ENCODE data around the gene SLC39A13. TPM values are rescaled to one million over a fixed set of nuclear protein-coding genes. Genes with fewer than 3 reads are reported as not detected.

The SLC39A13 gene
- total and polyA plus RNA-seq, 2 experiments from 2014 or later = 175 to 189 TPM

- H3K9ac ChIP-seq = no peak overlapping the region
- H3K9me3 ChIP-seq (ENCODE audit: low read depth) = no peaks in the 10 kb centered on the region
- WGBS, 2 experiments (ENCODE audit: low coverage in 1 of 2, low lambda C conversion rate in 2 of 2, missing lambda C conversion rate in 2 of 2) = 94 to 98% methylated on average over 14 to 18 of the region's 18 CpGs
- TF ChIP-seq EZH2 (IDR thresholded peaks at IDR 0.05; ENCODE audit: insufficient read depth, poor library complexity, severe bottlenecking) (no peak), EZH2phosphoT487 (IDR thresholded peaks at IDR 0.05; ENCODE audit: insufficient read depth, low read depth) (no peak)
- no peaks in the 10 kb centered on the region for H3K36me3 ChIP-seq (ENCODE audit: low read depth)
- peaks cover 10% of the 10 kb centered on the region for H3K4me1 ChIP-seq (ENCODE audit: insufficient read depth)
- H3K27me3 ChIP-seq (replicated peaks; ENCODE audit: insufficient read depth) = no peaks in the 10 kb centered on the region
- H4K20me1 ChIP-seq (ENCODE audit: insufficient read depth) = no peaks in the 10 kb centered on the region
- peaks cover 13% of the 10 kb centered on the region for H3F3A ChIP-seq (ENCODE audit: insufficient read depth)
- no peak overlapping the region for H2AFZ ChIP-seq
- no peak overlapping the region for H3K4me3 ChIP-seq
- no peak for DNase-seq
- H3K27ac ChIP-seq = no peak overlapping the region
- in situ Hi-C loops (cut with MboI) = no loop called here
- no peaks in the 10 kb centered on the region for H3K9me2 ChIP-seq (ENCODE audit: insufficient read depth)
- H3K4me2 ChIP-seq (ENCODE audit: unreplicated experiment) = no peak overlapping the region
- no peaks in the 10 kb centered on the region for H3K79me2 ChIP-seq (ENCODE audit: insufficient read depth)
Observed at GRCh38 chr11:47438721-47439120, 30.3 kb downstream of the SLC39A13 start.

- Histone ChIP-seq H2AFZ (no peak overlapping the region), H3K4me3 (no peak overlapping the region), H3K9me2 (ENCODE audit: insufficient read depth) (no peaks in the 10 kb centered on the region), H3K27me3 (replicated peaks; ENCODE audit: insufficient read depth) (no peaks in the 10 kb centered on the region), H3K79me2 (ENCODE audit: insufficient read depth) (no peaks in the 10 kb centered on the region), H3K36me3 (ENCODE audit: low read depth) (no peaks in the 10 kb centered on the region), H3F3A (ENCODE audit: insufficient read depth) (peaks cover 5% of the 10 kb centered on the region; the same call in 1 of the 2 replicates), H4K20me1 (ENCODE audit: insufficient read depth) (no peaks in the 10 kb centered on the region), H3K27ac (no peak overlapping the region), H3K4me2 (ENCODE audit: unreplicated experiment) (no peak overlapping the region), H3K9ac (no peak overlapping the region), H3K4me1 (ENCODE audit: insufficient read depth) (no peaks in the 10 kb centered on the region), H3K9me3 (ENCODE audit: low read depth) (no peaks in the 10 kb centered on the region)
- no peak for TF ChIP-seq EZH2phosphoT487 (IDR thresholded peaks at IDR 0.05; ENCODE audit: insufficient read depth, low read depth)
- TF ChIP-seq EZH2 (IDR thresholded peaks at IDR 0.05; ENCODE audit: insufficient read depth, poor library complexity, severe bottlenecking) = no peak
- WGBS, 2 experiments (ENCODE audit: low coverage in 1 of 2, low lambda C conversion rate in 2 of 2, missing lambda C conversion rate in 2 of 2) = 37 to 44% methylated on average over 2 of the region's 2 CpGs
- in situ Hi-C loops (cut with MboI) = loop anchor here (10.0 kb wide), 1 partner anchor 65 kb away; the partner anchor contains the start of gene SPI1
- no peak for DNase-seq
Observed at GRCh38 chr11:47440054-47440476, 31.7 kb downstream of the SLC39A13 start.

DNA sequence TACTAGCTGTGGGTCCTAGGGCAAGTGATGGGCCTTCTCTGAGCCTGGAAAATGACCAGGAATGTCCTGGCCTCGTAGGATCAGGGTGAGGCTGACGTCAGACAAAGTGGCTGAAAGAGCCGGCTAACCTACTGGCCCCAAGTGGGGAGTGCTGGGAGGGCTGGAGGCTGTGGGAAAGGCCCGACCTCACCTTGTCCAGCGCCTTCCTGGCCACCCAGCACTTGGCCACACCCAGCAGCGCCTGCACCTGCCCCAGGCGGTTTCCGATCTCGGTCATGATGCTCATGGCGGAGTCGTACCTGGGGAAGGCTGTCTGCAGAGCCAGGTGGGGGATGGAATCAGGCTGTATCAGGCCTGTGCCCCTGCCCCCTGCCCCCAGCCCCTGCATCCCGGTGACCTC lies 33.0 kb downstream of the SLC39A13 start:
- no peak for DNase-seq
- no peak overlapping the region for H3K4me3 ChIP-seq
- no peaks in the 10 kb centered on the region for H3K9me3 ChIP-seq (ENCODE audit: low read depth)
- H3K9ac ChIP-seq = no peak overlapping the region
- WGBS, 2 experiments (ENCODE audit: low coverage in 1 of 2, low lambda C conversion rate in 2 of 2, missing lambda C conversion rate in 2 of 2) = 80 to 81% methylated on average over 11 to 12 of the region's 12 CpGs
- no peaks in the 10 kb centered on the region for H3K27me3 ChIP-seq (replicated peaks; ENCODE audit: insufficient read depth)
- H3K79me2 ChIP-seq (ENCODE audit: insufficient read depth) = no peaks in the 10 kb centered on the region
- H4K20me1 ChIP-seq (ENCODE audit: insufficient read depth) = no peaks in the 10 kb centered on the region
- in situ Hi-C loops (cut with MboI) = loop anchor here (10.0 kb wide), 1 partner anchor 67 kb away; the partner anchor contains the start of gene SPI1
- TF ChIP-seq EZH2phosphoT487 (IDR thresholded peaks at IDR 0.05; ENCODE audit: insufficient read depth, low read depth) (no peak), EZH2 (IDR thresholded peaks at IDR 0.05; ENCODE audit: insufficient read depth, poor library complexity, severe bottlenecking) (no peak)
- H2AFZ ChIP-seq = no peak overlapping the region
- no peaks in the 10 kb centered on the region for H3K4me1 ChIP-seq (ENCODE audit: insufficient read depth)
- no peaks in the 10 kb centered on the region for H3F3A ChIP-seq (ENCODE audit: insufficient read depth)
- H3K4me2 ChIP-seq (ENCODE audit: unreplicated experiment) = no peak overlapping the region
- no peaks in the 10 kb centered on the region for H3K9me2 ChIP-seq (ENCODE audit: insufficient read depth)
- no peak overlapping the region for H3K27ac ChIP-seq
- no peaks in the 10 kb centered on the region for H3K36me3 ChIP-seq (ENCODE audit: low read depth)

DNA sequence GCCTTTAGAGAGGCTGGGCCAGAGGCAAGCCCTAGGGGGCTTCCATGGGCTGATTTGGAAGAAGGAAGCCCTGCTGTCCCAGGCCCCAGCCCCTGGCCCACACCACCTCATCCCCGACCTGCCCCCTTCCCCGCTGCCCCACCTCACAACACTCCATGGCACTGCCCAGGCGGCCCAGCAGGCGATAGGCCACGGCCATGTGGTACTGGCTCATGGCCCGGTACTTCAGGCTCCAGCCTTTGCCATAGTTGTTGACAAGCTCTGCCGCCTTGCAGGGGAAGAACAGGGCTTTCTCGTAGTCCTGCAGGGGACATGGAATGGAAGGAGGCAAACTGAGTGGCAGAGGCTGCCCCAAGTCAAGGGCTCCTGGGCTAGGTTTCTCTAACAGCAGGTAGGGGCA lies 34.1 kb downstream of the SLC39A13 start:
- WGBS, 2 experiments (ENCODE audit: low coverage in 1 of 2, low lambda C conversion rate in 2 of 2, missing lambda C conversion rate in 2 of 2) = 81 to 88% methylated on average over 8 of the region's 8 CpGs
- no peak overlapping the region for H3K27ac ChIP-seq
- H3K36me3 ChIP-seq (ENCODE audit: low read depth) = no peaks in the 10 kb centered on the region
- no peaks in the 10 kb centered on the region for H4K20me1 ChIP-seq (ENCODE audit: insufficient read depth)
- no peak overlapping the region for H3K4me3 ChIP-seq
- in situ Hi-C loops (cut with MboI) = loop anchor here (10.0 kb wide), 1 partner anchor 68 kb away; the partner anchor contains the start of gene SPI1
- no peaks in the 10 kb centered on the region for H3K4me1 ChIP-seq (ENCODE audit: insufficient read depth)
- no peaks in the 10 kb centered on the region for H3K9me2 ChIP-seq (ENCODE audit: insufficient read depth)
- no peaks in the 10 kb centered on the region for H3F3A ChIP-seq (ENCODE audit: insufficient read depth)
- H3K4me2 ChIP-seq (ENCODE audit: unreplicated experiment) = no peak overlapping the region
- DNase-seq = no peak
- no peaks in the 10 kb centered on the region for H3K9me3 ChIP-seq (ENCODE audit: low read depth)
- no peak overlapping the region for H3K9ac ChIP-seq
- H3K27me3 ChIP-seq (replicated peaks; ENCODE audit: insufficient read depth) = no peaks in the 10 kb centered on the region
- H3K79me2 ChIP-seq (ENCODE audit: insufficient read depth) = no peaks in the 10 kb centered on the region
- H2AFZ ChIP-seq = no peak overlapping the region
- TF ChIP-seq EZH2 (IDR thresholded peaks at IDR 0.05; ENCODE audit: insufficient read depth, poor library complexity, severe bottlenecking) (no peak), EZH2phosphoT487 (IDR thresholded peaks at IDR 0.05; ENCODE audit: insufficient read depth, low read depth) (no peak)

Measured in GM23248 (cell line).